Liver (tissue), 9 donors: ENCODE measurements around the gene TSPAN15. TPM values are rescaled to one million over a fixed set of nuclear protein-coding genes. Genes with fewer than 3 reads are reported as not detected.

Experiments
- DNase-seq: peaks from one replicate; pipeline ENCODE4 v3.0.0-alpha.2; 2017; ENCODE audit warnings: low spot score
- H3K27ac ChIP-seq, 2 donors: one replicate each; pipeline ENCODE4 v1.7.0; 2013; ENCODE audit warnings: inconsistent platforms in 2 of 2, low read length in 2 of 2, control low read depth in 1 of 2, low read depth in 1 of 2, mild to moderate bottlenecking in 1 of 2
- H3K27me3 ChIP-seq, 4 donors: one replicate each; pipeline versions ENCODE4 v1.6.1 to v1.7.0; 2013; ENCODE audit warnings: low read length in 3 of 4, inconsistent platforms in 1 of 4, mild to moderate bottlenecking in 1 of 4, moderate library complexity in 1 of 4; ENCODE audit not compliant: control insufficient read depth in 4 of 4, insufficient read depth in 4 of 4
- H3K36me3 ChIP-seq, 4 donors: one replicate each; pipeline versions ENCODE4 v1.6.1 to v1.7.0; 2013; ENCODE audit warnings: low read length in 3 of 4, mild to moderate bottlenecking in 3 of 4, low read depth in 1 of 4, moderate library complexity in 1 of 4; ENCODE audit not compliant: control insufficient read depth in 4 of 4, insufficient read depth in 3 of 4
- H3K4me1 ChIP-seq, 4 donors: one replicate each; pipeline versions ENCODE4 v1.6.1 to v1.7.0; 2013; ENCODE audit warnings: low read length in 3 of 4, mild to moderate bottlenecking in 3 of 4, moderate library complexity in 1 of 4; ENCODE audit not compliant: control insufficient read depth in 4 of 4, insufficient read depth in 4 of 4
- H3K4me3 ChIP-seq, 3 donors: one replicate each; pipeline versions ENCODE4 v1.6.1 to v1.7.0; 2013; ENCODE audit warnings: low read length in 3 of 3, control low read depth in 1 of 3, low read depth in 1 of 3, mild to moderate bottlenecking in 1 of 3
- H3K9ac ChIP-seq, 2 donors: one replicate each; pipeline ENCODE4 v1.7.0; 2013; ENCODE audit warnings: low read length in 2 of 2, mild to moderate bottlenecking in 2 of 2, moderate library complexity in 2 of 2, control low read depth in 1 of 2, low read depth in 1 of 2
- H3K9me3 ChIP-seq, 4 donors: one replicate each; pipeline versions ENCODE4 v1.6.1 to v1.7.0; 2013; ENCODE audit warnings: low read length in 3 of 4; ENCODE audit not compliant: control insufficient read depth in 4 of 4
- ATF3 ChIP-seq: IDR thresholded peaks from 2 replicates; pipeline ENCODE4 v1.6.1; 2016; ENCODE audit warnings: antibody characterized with exemption
- CTCF ChIP-seq: fragments of 150-350 bp; IDR thresholded peaks from 2 replicates; pipeline ENCODE4 v1.5.1; 2017; ENCODE audit warnings: improper control_type of control experiment, low read depth, low read length; ENCODE audit not compliant: missing input control
- EGR1 ChIP-seq, 2 donors: IDR thresholded peaks; 2 replicates each; pipeline ENCODE4 v1.6.1; 2016 to 2018; ENCODE audit warnings: antibody characterized with exemption in 2 of 2, low read depth in 2 of 2
- FOXA1 ChIP-seq: IDR thresholded peaks from 2 replicates; pipeline ENCODE4 v1.6.1; 2016; ENCODE audit warnings: antibody characterized with exemption
- FOXA2 ChIP-seq: IDR thresholded peaks from 2 replicates; pipeline ENCODE4 v1.6.1; 2016; ENCODE audit warnings: antibody characterized with exemption
- GABPA ChIP-seq, 2 donors: IDR thresholded peaks in 1 of 2; conservative IDR thresholded peaks in 1 of 2; 2 replicates each; pipeline ENCODE4 v1.6.1; 2016; ENCODE audit warnings: antibody characterized with exemption in 2 of 2, mild to moderate bottlenecking in 1 of 2, moderate library complexity in 1 of 2
- JUND ChIP-seq, 2 donors: IDR thresholded peaks; 2 replicates each; pipeline ENCODE4 v1.6.1; 2016; ENCODE audit warnings: antibody characterized with exemption in 2 of 2
- MAX ChIP-seq: IDR thresholded peaks from 2 replicates; pipeline ENCODE4 v1.6.1; 2016; ENCODE audit warnings: antibody characterized with exemption
- NR2F2 ChIP-seq: IDR thresholded peaks from 2 replicates; pipeline ENCODE4 v1.6.1; 2016; ENCODE audit warnings: antibody characterized with exemption
- RAD21 ChIP-seq, 2 donors: IDR thresholded peaks; 2 replicates each; pipeline ENCODE4 v1.6.1; 2016; ENCODE audit warnings: antibody characterized with exemption in 2 of 2, mild to moderate bottlenecking in 2 of 2
- SP1 ChIP-seq: IDR thresholded peaks from 2 replicates; pipeline ENCODE4 v1.6.1; 2018; ENCODE audit warnings: antibody characterized with exemption, mild to moderate bottlenecking
- TAF1 ChIP-seq: conservative IDR thresholded peaks from 2 replicates; pipeline ENCODE4 v1.6.1; 2016; ENCODE audit warnings: antibody characterized with exemption, mild to moderate bottlenecking
- YY1 ChIP-seq: IDR thresholded peaks from 2 replicates; pipeline ENCODE4 v1.6.1; 2016; ENCODE audit warnings: antibody characterized with exemption, mild to moderate bottlenecking
- ZBTB33 ChIP-seq: IDR thresholded peaks from 2 replicates; pipeline ENCODE4 v1.6.1; 2016; ENCODE audit warnings: antibody characterized with exemption
- WGBS: extraction: QIAGEN DNeasy Blood & Tissue Kit; methylation state at CpG from one replicate; pipeline ENCODE4 v1.1.7; 2013; 5-methylcytosine and 5-hydroxymethylcytosine counted together
- polyA plus RNA-seq, 2 donors: library from polyadenylated mRNA; stranded (reverse) in 1 of 2; unstranded in 1 of 2; fragments of 200-250 nt in 1 of 2; fragments of >200 nt in 1 of 2; fragmentation: Nextera tagmentation in 1 of 2; extraction: Ambion mirVana in 1 of 2; gene quantifications; one replicate each; pipeline versions ENCODE4 v1.2.1 to v1.2.3, GENCODE V29; 2013 to 2015
- total RNA-seq, 2 donors: library from RNA; depleted of rRNA; stranded (reverse); fragments of >200 nt; gene quantifications; one replicate each; pipeline ENCODE4 v1.2.3, GENCODE V29; 2014
- donor health status: healthy.
- donor health status: healthy.
- donor health status: healthy.
- donor health status: healthy.
- donor health status: healthy.

Gene TSPAN15
- total and polyA plus RNA-seq, 4 donors: 2.0 to 4.3 (median 3.3) TPM

- TF ChIP-seq YY1: no peak
- no peak for TF ChIP-seq ATF3
- TF ChIP-seq RAD21 (IDR thresholded peaks at IDR 0.05): no peak
- TF ChIP-seq SP1: no peak
Observed at GRCh38 chr10:69503896-69504265, 52.6 kb downstream of the TSPAN15 start (continued).

GRCh38 chr10:69504576-69505250 lies 53.4 kb downstream of the TSPAN15 start:
- 94% methylated on average over 6 of the region's 6 CpGs for WGBS
- no peaks in the 10 kb centered on the region for H3K36me3 ChIP-seq
- H3K27ac ChIP-seq: no peak overlapping the region

GRCh38 chr10:69505636-69506318 lies 54.5 kb downstream of the TSPAN15 start:
- TF ChIP-seq CTCF (no peak), NR2F2 (no peak), TAF1 (no peak), EGR1 (IDR thresholded peaks at IDR 0.05; ENCODE audit: low read depth in 2 of 2) (no peak), FOXA1 (no peak), GABPA (IDR thresholded peaks at IDR 0.05 in 1 of 2, conservative IDR thresholded peaks at IDR 0.05 in 1 of 2) (no peak), RAD21 (IDR thresholded peaks at IDR 0.05) (no peak), JUND (IDR thresholded peaks at IDR 0.05) (no peak), YY1 (no peak), FOXA2 (no peak), MAX (no peak), ZBTB33 (no peak), SP1 (no peak)
- Histone ChIP-seq H3K9me3 (no peaks in the 10 kb centered on the region), H3K36me3 (no peaks in the 10 kb centered on the region), H3K4me3 (no peak overlapping the region), H3K9ac (no peak overlapping the region), H3K27me3 (no peaks in the 10 kb centered on the region), H3K4me1 (peaks cover 0 to 5% (median 3%) of the 10 kb centered on the region in 4 donors), H3K27ac (no peak overlapping the region)
- DNase-seq: no peak
- 86% methylated on average over 15 of the region's 15 CpGs for WGBS

More at GRCh38 chr10:69504576-69505250, 53.4 kb downstream of the TSPAN15 start:
- Histone ChIP-seq H3K9ac (no peak overlapping the region), H3K27me3 (no peaks in the 10 kb centered on the region), H3K4me1 (peaks cover 0 to 5% (median 3%) of the 10 kb centered on the region in 4 donors), H3K9me3 (no peaks in the 10 kb centered on the region), H3K4me3 (no peak overlapping the region)
- no peak for TF ChIP-seq CTCF
- no peak for TF ChIP-seq TAF1
- no peak for TF ChIP-seq NR2F2
- TF ChIP-seq MAX: no peak
- no peak for TF ChIP-seq JUND (IDR thresholded peaks at IDR 0.05)
- TF ChIP-seq YY1: no peak
- DNase-seq: no peak
